ENCODE measurements around the gene SLC35A4. TPM values are rescaled to one million over a fixed set of nuclear protein-coding genes. Genes with fewer than 3 reads are reported as not detected.
"Not testable (repeated sequence)": the region's sequence is repeated elsewhere in the genome, so short reads cannot be mapped to it uniquely, and the experiment has no call there.

SLC35A4 gene
- total RNA-seq, 2 experiments from 2014 or later: 97.4 to 100 TPM

DNA sequence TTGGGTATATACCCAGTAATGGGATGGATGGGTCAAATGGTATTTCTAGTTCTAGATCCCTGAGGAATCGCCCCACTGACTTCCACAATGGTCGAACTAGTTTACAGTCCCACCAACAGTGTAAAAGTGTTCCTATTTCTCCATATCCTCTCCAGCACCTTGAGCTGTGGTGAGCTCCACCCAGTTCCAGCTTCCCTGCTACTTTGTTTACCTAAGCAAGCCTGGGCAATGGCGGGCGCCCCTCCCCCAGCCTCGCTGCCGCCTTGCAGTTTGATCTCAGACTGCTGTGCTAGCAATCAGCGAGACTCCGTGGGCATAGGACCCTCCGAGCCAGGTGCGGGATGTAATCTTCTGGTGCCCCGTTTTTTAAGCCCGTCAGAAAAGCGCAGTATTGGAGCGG, 28.4 kb downstream of the SLC35A4 start:
- not testable (repeated sequence) for H3K4me1 Mint-ChIP-seq, DNase-seq, H3K27ac Mint-ChIP-seq, H3K4me3 Mint-ChIP-seq, H3K36me3 Mint-ChIP-seq, H3K9me3 Mint-ChIP-seq
- peaks cover 13% of the 10 kb centered on the region for H3K27me3 Mint-ChIP-seq

DNA sequence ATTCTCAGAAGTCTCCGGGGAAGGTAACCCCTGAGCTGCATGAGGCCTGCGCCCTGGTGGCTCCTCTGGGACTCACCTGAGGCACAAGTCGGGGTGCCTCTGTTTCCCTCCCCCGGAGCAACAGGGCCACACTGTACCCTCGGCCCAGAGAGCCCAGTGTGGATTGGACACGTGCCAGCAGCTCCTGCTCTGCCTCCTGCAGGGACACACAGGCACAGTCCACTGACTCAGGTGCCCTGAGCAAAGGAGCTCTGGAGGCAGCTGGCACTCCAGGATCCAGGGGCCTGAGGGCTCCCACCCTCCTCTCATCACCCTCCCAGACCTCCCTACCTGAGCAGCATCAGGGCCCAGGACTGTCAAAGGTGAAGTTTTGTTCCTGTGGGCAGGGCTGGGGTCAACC, 29.5 kb downstream of the SLC35A4 start:
- peaks cover 13% of the 10 kb centered on the region for H3K27me3 Mint-ChIP-seq
- no peak overlapping the region for H3K27ac Mint-ChIP-seq
- no peak for DNase-seq
- no peaks in the 10 kb centered on the region for H3K9me3 Mint-ChIP-seq
- no peak overlapping the region for H3K4me3 Mint-ChIP-seq
- no peaks in the 10 kb centered on the region for H3K36me3 Mint-ChIP-seq
- peaks cover 4% of the 10 kb centered on the region for H3K4me1 Mint-ChIP-seq

DNA sequence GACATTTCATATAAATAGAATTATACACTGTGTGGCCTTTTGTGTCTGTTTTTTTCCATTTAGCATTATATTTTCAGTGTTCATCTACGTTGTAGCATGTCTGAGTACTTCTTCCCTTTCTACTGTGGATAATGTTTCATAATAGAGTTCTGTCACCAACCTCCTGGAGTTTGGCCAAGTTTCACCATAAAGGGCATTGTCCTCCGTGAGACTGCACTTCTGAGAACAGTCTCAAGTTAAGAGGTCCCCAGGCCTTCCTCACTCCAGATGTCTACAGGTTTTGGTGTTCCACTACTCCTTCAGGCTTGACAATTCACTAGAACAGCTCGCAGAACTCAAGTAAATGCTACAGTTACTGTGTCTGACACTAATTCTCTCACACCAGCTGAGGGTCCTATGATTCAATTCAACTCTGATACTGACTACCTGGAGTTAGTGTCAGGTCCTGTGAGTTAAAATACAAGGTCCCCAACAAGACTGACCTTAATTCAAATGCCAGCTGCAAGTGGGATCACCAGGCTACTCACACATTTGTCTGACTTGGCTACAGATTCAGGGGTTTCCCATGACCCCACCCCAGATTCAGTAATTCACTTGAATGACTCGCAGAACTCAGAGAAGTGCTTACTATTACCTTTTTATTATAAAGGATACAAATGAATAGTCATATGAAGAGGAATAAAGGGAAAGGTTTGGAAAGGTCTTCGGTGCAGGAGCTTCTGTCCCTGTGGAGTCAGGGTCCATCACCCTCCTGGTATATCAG, 31.1 kb downstream of the SLC35A4 start:
- H3K4me1 Mint-ChIP-seq: peaks cover 4% of the 10 kb centered on the region
- H3K36me3 Mint-ChIP-seq: no peaks in the 10 kb centered on the region
- peaks cover 13% of the 10 kb centered on the region for H3K27me3 Mint-ChIP-seq
- no peak overlapping the region for H3K27ac Mint-ChIP-seq
- DNase-seq: no peak
- no peaks in the 10 kb centered on the region for H3K9me3 Mint-ChIP-seq
- no peak overlapping the region for H3K4me3 Mint-ChIP-seq

DNA sequence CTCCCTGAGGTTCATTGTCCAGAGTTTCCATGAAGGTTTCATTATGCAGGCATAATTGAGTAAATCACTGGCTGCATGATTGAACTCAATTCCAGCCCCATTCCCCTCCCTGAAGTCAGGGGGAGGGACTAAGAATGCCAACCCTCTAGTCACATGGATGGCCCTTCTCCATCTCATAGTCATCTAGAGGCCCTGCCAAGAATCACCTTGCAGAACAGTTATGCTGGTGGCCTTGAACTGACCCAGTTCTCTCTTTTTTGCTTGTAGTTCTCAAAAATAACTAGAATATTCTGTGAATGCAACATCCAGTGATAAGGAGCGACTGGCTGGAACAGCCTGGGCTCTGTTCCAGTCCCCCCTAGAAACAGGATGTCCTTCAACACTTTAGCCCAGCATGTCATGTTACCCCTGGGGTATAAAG, 31.7 kb downstream of the SLC35A4 start:
- no peaks in the 10 kb centered on the region for H3K9me3 Mint-ChIP-seq
- H3K27me3 Mint-ChIP-seq: peaks cover 13% of the 10 kb centered on the region
- no peak overlapping the region for H3K4me3 Mint-ChIP-seq
- H3K27ac Mint-ChIP-seq: no peak overlapping the region
- H3K36me3 Mint-ChIP-seq: no peaks in the 10 kb centered on the region
- no peak for DNase-seq
- peaks cover 4% of the 10 kb centered on the region for H3K4me1 Mint-ChIP-seq

DNA sequence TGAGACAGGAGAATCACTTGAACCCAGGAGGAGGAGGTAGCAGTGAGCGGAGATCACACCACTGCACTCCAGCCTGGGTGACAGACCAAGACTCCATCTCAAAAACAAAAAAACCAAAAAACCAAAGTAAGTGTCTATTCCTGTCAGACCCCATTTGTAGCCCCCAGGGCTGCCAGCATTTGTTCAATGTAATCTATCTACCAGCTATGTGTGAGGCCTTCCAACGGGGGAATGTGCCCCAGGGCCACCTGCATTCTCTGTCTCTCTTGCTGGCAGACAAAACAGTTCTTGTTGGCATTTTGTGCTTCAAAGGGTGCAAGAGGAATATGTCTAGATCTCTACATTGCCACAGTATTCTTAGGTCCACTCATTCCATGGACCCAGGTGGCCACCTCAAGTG, 34.2 kb downstream of the SLC35A4 start:
- no peaks in the 10 kb centered on the region for H3K36me3 Mint-ChIP-seq
- H3K27ac Mint-ChIP-seq: no peak overlapping the region
- H3K4me1 Mint-ChIP-seq: peaks cover 4% of the 10 kb centered on the region
- no peak overlapping the region for H3K4me3 Mint-ChIP-seq
- H3K27me3 Mint-ChIP-seq: peaks cover 10% of the 10 kb centered on the region
- H3K9me3 Mint-ChIP-seq: no peaks in the 10 kb centered on the region
- no peak for DNase-seq

- no peak for DNase-seq
- Mint-ChIP-seq H3K9me3 (no peaks in the 10 kb centered on the region), H3K27me3 (peaks cover 5% of the 10 kb centered on the region), H3K36me3 (no peaks in the 10 kb centered on the region), H3K27ac (no peak overlapping the region), H3K4me1 (peaks cover 4% of the 10 kb centered on the region), H3K4me3 (no peak overlapping the region)
These were observed 35.5 kb downstream of the SLC35A4 start for GRCh38 chr5:140600096-140600495.

DNA sequence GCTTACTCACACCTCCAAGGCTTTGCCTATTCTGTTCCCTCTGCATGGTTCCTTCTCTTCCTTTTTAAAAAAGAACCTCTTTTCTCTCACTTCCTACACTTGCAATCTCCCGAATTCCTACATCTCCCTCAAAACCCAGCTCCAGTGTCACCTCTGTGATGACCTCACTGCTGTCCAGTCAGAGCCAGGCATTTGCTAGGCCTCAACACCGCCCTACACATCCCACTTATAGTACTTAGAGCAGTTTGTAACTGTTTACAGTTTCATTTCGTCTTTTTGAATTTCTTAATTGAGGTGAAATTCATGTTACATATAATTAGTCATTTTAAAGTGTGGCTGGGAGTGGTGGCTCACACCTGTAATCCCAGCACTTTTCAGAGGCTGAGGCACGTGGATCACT, 37.5 kb downstream of the SLC35A4 start:
- no peak for DNase-seq
- H3K27ac Mint-ChIP-seq: no peak overlapping the region
- no peaks in the 10 kb centered on the region for H3K36me3 Mint-ChIP-seq
- no peak overlapping the region for H3K4me3 Mint-ChIP-seq
- H3K4me1 Mint-ChIP-seq: no peaks in the 10 kb centered on the region
- no peaks in the 10 kb centered on the region for H3K27me3 Mint-ChIP-seq
- H3K9me3 Mint-ChIP-seq: no peaks in the 10 kb centered on the region

GRCh38 chr5:140603446-140603698, 38.7 kb downstream of the SLC35A4 start:
- not testable (repeated sequence) for H3K4me3 Mint-ChIP-seq, H3K4me1 Mint-ChIP-seq, H3K27me3 Mint-ChIP-seq, DNase-seq, H3K27ac Mint-ChIP-seq, H3K9me3 Mint-ChIP-seq, H3K36me3 Mint-ChIP-seq

GRCh38 chr5:140603734-140604133, 39.1 kb downstream of the SLC35A4 start:
- H3K27ac Mint-ChIP-seq: no peak overlapping the region
- DNase-seq: no peak
- no peak overlapping the region for H3K4me3 Mint-ChIP-seq
- H3K4me1 Mint-ChIP-seq: no peaks in the 10 kb centered on the region
- H3K27me3 Mint-ChIP-seq: no peaks in the 10 kb centered on the region
- H3K36me3 Mint-ChIP-seq: no peaks in the 10 kb centered on the region
- no peaks in the 10 kb centered on the region for H3K9me3 Mint-ChIP-seq

GRCh38 chr5:140605879-140606278, 41.3 kb downstream of the SLC35A4 start:
- H3K4me3 Mint-ChIP-seq: no peak overlapping the region
- H3K27ac Mint-ChIP-seq: no peak overlapping the region

GRCh38 chr5:140607031-140607430, 42.4 kb downstream of the SLC35A4 start:
- Mint-ChIP-seq H3K4me3 (no peak overlapping the region), H3K4me1 (peaks cover 6% of the 10 kb centered on the region), H3K27me3 (no peaks in the 10 kb centered on the region), H3K27ac (no peak overlapping the region), H3K9me3 (no peaks in the 10 kb centered on the region), H3K36me3 (no peaks in the 10 kb centered on the region)
- DNase-seq: no peak

More at GRCh38 chr5:140605879-140606278, 41.3 kb downstream of the SLC35A4 start:
- no peak for DNase-seq
- Mint-ChIP-seq H3K27me3 (no peaks in the 10 kb centered on the region), H3K4me1 (peaks cover 2% of the 10 kb centered on the region), H3K36me3 (no peaks in the 10 kb centered on the region), H3K9me3 (no peaks in the 10 kb centered on the region)

DNA sequence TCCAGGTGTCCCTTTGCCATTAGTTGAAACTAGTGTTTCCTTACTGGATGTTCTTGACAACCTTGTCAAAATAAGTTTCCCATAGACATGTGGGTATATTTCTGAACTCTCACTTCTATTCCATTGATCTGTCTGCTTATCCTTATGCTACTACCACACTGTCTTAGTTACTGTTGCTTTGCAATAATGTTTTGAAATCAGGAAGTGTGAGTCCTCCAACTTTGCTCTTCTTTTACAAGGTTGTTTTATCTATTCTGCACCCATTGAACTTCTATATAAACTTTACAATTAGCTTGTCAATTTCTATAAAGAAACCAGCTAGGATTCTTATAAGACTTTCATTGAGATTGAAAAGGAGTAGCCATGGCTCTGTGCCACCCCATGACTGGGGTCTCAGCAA, 44.1 kb downstream of the SLC35A4 start:
- Mint-ChIP-seq H3K4me3 (no peak overlapping the region), H3K27me3 (peaks cover 7% of the 10 kb centered on the region), H3K36me3 (peaks cover 3% of the 10 kb centered on the region), H3K27ac (no peak overlapping the region), H3K4me1 (peaks cover 10% of the 10 kb centered on the region), H3K9me3 (no peaks in the 10 kb centered on the region)
- DNase-seq: no peak

- H3K36me3 Mint-ChIP-seq: peaks cover 3% of the 10 kb centered on the region
- peaks cover 10% of the 10 kb centered on the region for H3K4me1 Mint-ChIP-seq
- H3K9me3 Mint-ChIP-seq: no peaks in the 10 kb centered on the region
- no peak for DNase-seq
- no peak overlapping the region for H3K27ac Mint-ChIP-seq
- H3K27me3 Mint-ChIP-seq: peaks cover 7% of the 10 kb centered on the region
- no peak overlapping the region for H3K4me3 Mint-ChIP-seq
These were observed 44.5 kb downstream of the SLC35A4 start for GRCh38 chr5:140609126-140609525.

DNA sequence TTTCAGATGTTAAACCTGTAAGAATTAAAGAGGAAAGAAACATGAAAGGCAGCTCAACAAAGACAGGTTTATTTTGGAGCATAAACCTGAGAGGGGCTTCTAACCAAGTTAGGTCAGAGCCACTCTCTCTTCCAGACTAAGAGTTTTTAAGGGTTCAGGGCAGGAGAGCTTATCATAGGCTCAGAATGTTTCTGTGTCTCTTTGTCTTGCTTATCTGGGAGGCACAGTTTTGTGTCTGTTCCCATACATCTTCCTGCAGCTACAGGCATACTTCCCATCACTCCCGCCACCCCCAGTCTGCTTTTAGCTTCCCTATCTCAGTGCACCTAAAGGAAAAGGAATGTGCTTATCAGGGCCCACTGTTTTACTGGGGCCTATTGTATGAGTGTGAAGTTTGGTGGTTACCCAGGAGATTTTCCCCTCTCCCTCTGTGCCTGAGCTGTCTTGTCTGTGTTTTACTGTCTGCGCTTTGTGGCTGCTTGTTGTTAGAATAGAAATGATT, 46.4 kb downstream of the SLC35A4 start:
- DNase-seq: no peak
- Mint-ChIP-seq H3K9me3 (no peaks in the 10 kb centered on the region), H3K36me3 (peaks cover 3% of the 10 kb centered on the region)

More for the DNA sequence above, 46.4 kb downstream of the SLC35A4 start:
- no peak overlapping the region for H3K4me3 Mint-ChIP-seq
- H3K4me1 Mint-ChIP-seq: peaks cover 10% of the 10 kb centered on the region
- H3K27me3 Mint-ChIP-seq: peaks cover 11% of the 10 kb centered on the region
- no peak overlapping the region for H3K27ac Mint-ChIP-seq

Data from activated naive CD8-positive, alpha-beta T cell treated with anti-CD3 and anti-CD28 coated beads for 36 hours (primary cell).